Measurements from ENCODE around the gene MAGEH1.

The MAGEH1 gene

GRCh38 chrX:55489314-55490009 is 37.5 kb downstream of the MAGEH1 start, which contains the start of gene USP51:
TSS of gene USP51 (minus strand) at chrX:55489848. CDS start at chrX:55488939, 909 bp downstream.
- no peak for DNase-seq (ENCODE audit: extremely low read depth in 1 of 2, low read depth in 1 of 2)

GRCh38 chrX:55490121-55490520 is 38.2 kb downstream of the MAGEH1 start:
- no peak for DNase-seq (ENCODE audit: extremely low read depth in 1 of 2, low read depth in 1 of 2)

GRCh38 chrX:55490974-55491373 is 39.0 kb downstream of the MAGEH1 start:
- DNase-seq (ENCODE audit: extremely low read depth in 1 of 2, low read depth in 1 of 2), result no peak

All from stimulated activated CD8-positive, alpha-beta memory T cell treated with anti-CD3 and anti-CD28 coated beads, Interleukin-7, amount 100 ng/mL, for 48 hours (primary cell).